Epithelial cell of proximal tubule (primary cell): Measurements from ENCODE around the gene OSBPL8. TPM values are rescaled to one million over a fixed set of nuclear protein-coding genes. Genes with fewer than 3 reads are reported as not detected.

Source experiments
- DNase-seq: peaks from one replicate; pipeline ENCODE4 v3.0.0-alpha.2; 2011; ENCODE audit warnings: low read depth
- H3K4me3 ChIP-seq: 2 replicates; pipeline ENCODE4 v1.5.1; 2011; ENCODE audit warnings: low read depth, mild to moderate bottlenecking, low read length
- CTCF ChIP-seq: conservative IDR thresholded peaks from 2 replicates; pipeline ENCODE4 v1.5.1; 2012; ENCODE audit warnings: low read depth, mild to moderate bottlenecking, low read length
- total RNA-seq: library from RNA; depleted of rRNA; stranded (reverse); fragments of >200 nt; gene quantifications from 2 replicates; pipeline ENCODE4 v1.2.3, GENCODE V29; 2015

The OSBPL8 gene
- 38.8 and 46.5 TPM in 2 replicates for total RNA-seq

- H3K4me3 ChIP-seq = peak within 1 kb of the TSS; percentile 98
- peak; percentile 18 for DNase-seq
- TF ChIP-seq CTCF = no peak
Measured at GRCh38 chr12:76559400-76560085, at the start of gene OSBPL8. OSBPL8 (minus strand) TSS chr12:76559771; CDS start chr12:76487551, 72,220 bp downstream.

DNA sequence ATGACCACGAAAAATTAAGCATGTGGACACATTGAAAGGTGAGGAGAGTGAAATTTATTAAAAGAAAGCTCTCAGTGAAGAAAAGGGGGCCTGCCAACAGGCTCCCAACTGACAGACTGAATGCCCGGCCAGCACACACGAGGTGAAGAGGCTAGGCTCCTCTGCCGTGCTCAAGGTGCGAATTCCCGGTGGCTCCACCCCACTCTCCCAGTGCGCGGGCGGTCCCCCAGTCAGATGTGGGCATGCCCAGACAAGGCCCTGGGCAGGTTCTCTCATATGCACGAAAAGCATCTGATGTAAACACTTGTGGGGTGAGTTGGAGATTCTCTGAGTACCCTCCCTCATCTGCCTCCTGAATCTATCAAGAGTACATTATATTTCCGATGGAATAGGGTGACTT lies 48.5 kb upstream of the OSBPL8 start:
- no peak for DNase-seq
- no peak for TF ChIP-seq CTCF
- H3K4me3 ChIP-seq = no peak overlapping the region

DNA sequence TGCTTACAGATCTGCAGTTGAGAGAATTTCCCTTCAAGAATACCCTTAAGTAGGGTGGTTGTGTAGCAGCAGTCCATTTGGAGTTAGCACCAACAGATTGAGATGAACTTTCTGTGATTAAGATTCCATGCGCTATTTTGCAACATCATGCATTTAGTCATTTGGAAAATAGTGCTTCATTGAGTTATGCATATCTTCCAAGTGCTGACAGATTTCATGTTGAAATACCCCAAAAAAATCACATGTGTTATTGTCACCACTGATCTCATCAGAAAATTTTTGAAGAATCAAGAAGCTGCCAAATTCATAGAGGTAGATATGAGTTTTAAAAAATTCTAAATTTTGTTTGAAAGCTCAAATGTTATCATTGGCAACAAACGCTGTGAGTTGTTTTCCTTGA lies 35.5 kb upstream of the OSBPL8 start:
- TF ChIP-seq CTCF = no peak
- H3K4me3 ChIP-seq = no peak overlapping the region
- no peak for DNase-seq

DNA sequence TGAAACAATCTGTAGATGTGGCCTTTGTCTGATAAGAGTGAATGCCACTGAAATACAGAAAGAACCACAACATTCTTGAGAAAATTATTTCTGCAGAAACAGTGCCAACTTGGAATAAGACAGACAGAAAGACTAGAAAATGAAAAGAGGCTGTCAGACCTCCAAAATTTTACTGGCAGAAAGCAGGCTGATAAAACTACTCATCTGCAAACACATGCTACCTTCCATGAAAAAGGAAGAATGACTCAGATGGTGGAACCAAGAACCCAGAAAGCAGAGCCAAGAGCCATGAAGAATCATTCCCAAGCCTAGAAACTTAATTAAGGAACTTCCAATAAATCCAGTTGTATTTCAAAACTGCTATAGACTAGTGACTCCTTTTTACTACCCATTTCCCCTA lies 31.9 kb upstream of the OSBPL8 start:
- no peak for DNase-seq
- no peak overlapping the region for H3K4me3 ChIP-seq
- TF ChIP-seq CTCF = no peak

GRCh38 chr12:76590131-76590530 lies 30.6 kb upstream of the OSBPL8 start:
- no peak for DNase-seq
- no peak overlapping the region for H3K4me3 ChIP-seq
- TF ChIP-seq CTCF = no peak

- DNase-seq = no peak
- TF ChIP-seq CTCF = no peak
- H3K4me3 ChIP-seq = no peak overlapping the region
Measured at GRCh38 chr12:76588881-76589565, 29.5 kb upstream of the OSBPL8 start.
